HUES48 (cell line): ENCODE data around the gene SSTR3.

Experiments
- H3K27ac ChIP-seq: one replicate; pipeline ENCODE4 v1.7.0; 2013; ENCODE audit warnings: low read depth, low read length, inconsistent platforms
- H3K27me3 ChIP-seq: 2 replicates; pipeline ENCODE4 v1.6.1; 2013; ENCODE audit warnings: mild to moderate bottlenecking, low read length; ENCODE audit not compliant: control insufficient read depth, insufficient read depth
- H3K36me3 ChIP-seq: 2 replicates; pipeline ENCODE4 v1.6.1; 2013; ENCODE audit warnings: low read length; ENCODE audit not compliant: control insufficient read depth, insufficient read depth
- H3K4me1 ChIP-seq: 2 replicates; pipeline ENCODE4 v1.6.1; 2013; ENCODE audit warnings: mild to moderate bottlenecking, low read length; ENCODE audit not compliant: control insufficient read depth, insufficient read depth
- H3K4me3 ChIP-seq: 2 replicates; pipeline ENCODE4 v1.5.1; 2013; ENCODE audit warnings: mild to moderate bottlenecking, low read depth, low read length
- H3K9ac ChIP-seq: 2 replicates; pipeline ENCODE4 v1.6.1; 2013; ENCODE audit warnings: mild to moderate bottlenecking, low read depth, low read length, moderate library complexity
- H3K9me3 ChIP-seq: 2 replicates; pipeline ENCODE4 v1.6.1; 2013; ENCODE audit warnings: low read length; ENCODE audit not compliant: control insufficient read depth, insufficient read depth

The SSTR3 gene

DNA sequence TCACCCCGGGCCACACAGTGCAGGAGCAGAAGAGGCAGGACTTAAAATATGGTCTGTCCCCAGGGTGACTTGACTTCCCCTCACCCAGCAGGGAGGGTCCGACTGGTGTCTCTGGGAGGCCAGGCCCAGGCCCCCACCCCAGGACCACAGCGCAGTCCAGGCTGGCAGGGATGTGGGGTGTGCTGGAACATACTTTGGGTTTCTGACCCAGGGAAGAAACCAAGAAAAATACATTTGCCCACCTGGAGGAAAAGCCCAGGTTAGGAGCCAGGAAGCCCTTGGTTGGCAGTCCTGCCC, 29.4 kb downstream of the SSTR3 start:
- Histone ChIP-seq H3K9ac (no peak overlapping the region), H3K9me3 (no peaks in the 10 kb centered on the region), H3K27ac (no peak overlapping the region), H3K27me3 (no peaks in the 10 kb centered on the region), H3K4me3 (no peak overlapping the region), H3K4me1 (peaks cover 10% of the 10 kb centered on the region), H3K36me3 (no peaks in the 10 kb centered on the region)

DNA sequence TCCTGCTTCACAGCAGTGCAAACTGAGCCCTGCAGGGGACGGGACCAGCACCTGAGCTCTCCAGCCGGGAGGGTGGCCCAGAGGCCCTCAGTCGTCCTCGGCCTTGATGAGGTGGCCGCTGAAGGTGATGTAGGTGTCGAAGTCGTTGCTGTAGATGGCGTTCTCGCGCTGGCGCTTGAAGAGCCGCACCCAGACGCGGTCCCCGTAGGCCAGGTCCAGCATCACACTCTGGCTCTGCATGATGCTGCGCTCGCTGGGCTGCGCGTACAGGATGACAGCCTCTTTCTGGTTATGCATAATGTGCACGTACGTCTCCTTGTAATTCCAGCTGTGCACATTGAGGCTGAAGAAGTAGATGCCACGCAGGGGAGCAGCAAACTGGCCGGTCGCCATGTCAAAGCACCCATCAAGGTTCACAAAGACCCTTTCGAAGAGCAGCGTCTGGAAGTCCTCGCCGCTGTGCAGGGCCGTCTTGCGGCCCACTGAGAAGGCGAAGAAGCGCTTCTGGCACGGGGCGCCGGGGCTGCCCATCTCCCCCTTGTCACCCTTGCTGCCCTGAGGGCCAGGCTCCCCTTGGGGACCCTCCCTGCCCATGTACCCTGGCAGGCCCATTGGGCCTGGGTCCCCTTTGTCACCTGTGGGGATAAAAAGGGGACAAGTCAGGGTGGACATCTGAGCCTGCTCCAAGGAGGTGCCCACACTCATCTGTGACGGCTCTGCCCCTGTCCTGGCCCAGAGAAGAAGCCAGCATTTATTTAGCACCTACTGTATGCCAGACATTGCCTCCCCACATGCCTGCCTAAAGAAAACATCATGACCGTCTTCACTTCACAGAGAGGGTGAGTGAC, 30.0 kb downstream of the SSTR3 start:
- H3K27ac ChIP-seq: no peak overlapping the region
- H3K36me3 ChIP-seq: no peaks in the 10 kb centered on the region
- no peak overlapping the region for H3K9ac ChIP-seq
- peaks cover 4% of the 10 kb centered on the region; the same call in 1 of the 2 replicates for H3K4me1 ChIP-seq
- H3K27me3 ChIP-seq: no peaks in the 10 kb centered on the region
- H3K4me3 ChIP-seq: no peak overlapping the region
- no peaks in the 10 kb centered on the region for H3K9me3 ChIP-seq

DNA sequence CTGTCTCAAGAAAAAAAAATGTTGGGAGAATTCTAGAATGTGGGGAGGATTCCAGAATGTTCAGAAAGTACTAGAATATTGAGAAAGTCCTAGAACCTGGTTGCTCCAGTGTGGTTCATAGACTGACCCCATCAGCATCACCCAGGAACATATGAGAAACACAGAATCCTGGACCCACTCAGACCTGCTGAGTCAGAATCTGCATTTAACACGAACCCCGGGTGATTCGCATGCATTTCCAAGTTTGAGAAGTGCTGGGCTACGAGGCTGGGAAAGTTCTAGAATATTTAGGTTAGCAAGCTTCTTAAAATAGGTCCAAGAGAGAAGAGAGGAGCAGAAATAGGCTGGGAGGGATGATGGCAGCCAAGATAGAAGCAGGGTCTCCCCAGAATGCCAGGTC, 30.6 kb downstream of the SSTR3 start:
- Histone ChIP-seq H3K9me3 (no peaks in the 10 kb centered on the region), H3K27ac (no peak overlapping the region), H3K27me3 (no peaks in the 10 kb centered on the region), H3K4me1 (no peaks in the 10 kb centered on the region), H3K4me3 (no peak overlapping the region), H3K9ac (no peak overlapping the region), H3K36me3 (no peaks in the 10 kb centered on the region)

- no peak overlapping the region for H3K9ac ChIP-seq
- H3K4me3 ChIP-seq: no peak overlapping the region
- no peaks in the 10 kb centered on the region for H3K9me3 ChIP-seq
- H3K36me3 ChIP-seq: no peaks in the 10 kb centered on the region
- H3K27ac ChIP-seq: no peak overlapping the region
- H3K27me3 ChIP-seq: no peaks in the 10 kb centered on the region
- H3K4me1 ChIP-seq: no peaks in the 10 kb centered on the region
These were observed 31.6 kb downstream of the SSTR3 start for GRCh38 chr22:37180531-37181231.

DNA sequence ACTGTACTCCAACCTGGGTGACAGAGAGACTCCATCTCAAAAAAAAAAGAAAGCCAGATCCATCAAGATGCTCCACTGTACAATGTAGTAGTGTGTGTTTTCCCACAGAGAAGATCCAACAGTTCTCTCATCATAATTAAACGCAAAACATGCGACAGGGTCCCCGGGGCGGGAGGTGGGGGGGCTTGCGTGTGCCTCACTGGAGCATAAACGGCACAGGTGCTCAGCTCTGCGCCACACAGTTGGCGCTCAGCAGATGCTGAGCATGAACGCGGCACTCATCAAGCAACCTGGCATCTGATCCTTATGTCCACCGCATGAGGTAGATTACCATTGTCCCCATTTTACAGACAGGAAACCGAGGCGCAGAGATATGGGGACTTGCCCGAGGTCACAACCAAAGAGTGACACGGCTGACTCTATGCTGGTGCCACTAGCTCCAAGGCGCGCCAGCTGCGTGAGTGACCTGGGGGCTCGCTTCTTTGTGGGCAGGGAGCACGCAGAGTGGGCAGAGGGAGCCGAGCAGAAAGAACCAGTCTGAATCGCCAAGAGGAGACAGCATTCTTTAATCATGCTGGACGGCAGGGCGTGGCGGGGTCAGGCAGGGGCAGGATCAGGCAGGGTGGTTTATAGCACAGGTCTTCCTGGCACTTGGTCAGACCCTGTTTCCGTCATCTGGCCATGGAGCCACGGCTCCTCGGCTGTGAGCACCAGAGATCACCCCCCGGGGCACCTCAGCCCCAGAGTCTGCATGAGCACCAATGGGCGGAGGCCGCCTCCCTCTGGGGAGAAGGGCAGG, 32.5 kb downstream of the SSTR3 start:
- H3K27ac ChIP-seq: no peak overlapping the region

GRCh38 chr22:37179126-37179470, 33.2 kb downstream of the SSTR3 start:
- Histone ChIP-seq H3K27ac (no peak overlapping the region), H3K9me3 (no peaks in the 10 kb centered on the region), H3K4me1 (no peaks in the 10 kb centered on the region), H3K9ac (no peak overlapping the region), H3K36me3 (no peaks in the 10 kb centered on the region), H3K4me3 (no peak overlapping the region), H3K27me3 (no peaks in the 10 kb centered on the region)

More for the DNA sequence above, 32.5 kb downstream of the SSTR3 start:
- Histone ChIP-seq H3K4me3 (no peak overlapping the region), H3K27me3 (no peaks in the 10 kb centered on the region), H3K9ac (no peak overlapping the region), H3K4me1 (no peaks in the 10 kb centered on the region), H3K9me3 (no peaks in the 10 kb centered on the region), H3K36me3 (no peaks in the 10 kb centered on the region)

- H3K27me3 ChIP-seq: no peaks in the 10 kb centered on the region
- peak overlapping the region; percentile 32; the same call in 1 of the 2 replicates for H3K9ac ChIP-seq
These were observed 33.7 kb downstream of the SSTR3 start for GRCh38 chr22:37178350-37179125.

GRCh38 chr22:37177755-37178154, 34.5 kb downstream of the SSTR3 start:
- H3K4me1 ChIP-seq: no peaks in the 10 kb centered on the region; the same call in 1 of the 2 replicates
- no peaks in the 10 kb centered on the region for H3K27me3 ChIP-seq
- H3K4me3 ChIP-seq: no peak overlapping the region

More at GRCh38 chr22:37178350-37179125, 33.7 kb downstream of the SSTR3 start:
- H3K4me1 ChIP-seq: no peaks in the 10 kb centered on the region
- no peak overlapping the region for H3K4me3 ChIP-seq
- H3K9me3 ChIP-seq: no peaks in the 10 kb centered on the region
- peak overlapping the region; percentile 20 for H3K27ac ChIP-seq
- no peaks in the 10 kb centered on the region for H3K36me3 ChIP-seq

DNA sequence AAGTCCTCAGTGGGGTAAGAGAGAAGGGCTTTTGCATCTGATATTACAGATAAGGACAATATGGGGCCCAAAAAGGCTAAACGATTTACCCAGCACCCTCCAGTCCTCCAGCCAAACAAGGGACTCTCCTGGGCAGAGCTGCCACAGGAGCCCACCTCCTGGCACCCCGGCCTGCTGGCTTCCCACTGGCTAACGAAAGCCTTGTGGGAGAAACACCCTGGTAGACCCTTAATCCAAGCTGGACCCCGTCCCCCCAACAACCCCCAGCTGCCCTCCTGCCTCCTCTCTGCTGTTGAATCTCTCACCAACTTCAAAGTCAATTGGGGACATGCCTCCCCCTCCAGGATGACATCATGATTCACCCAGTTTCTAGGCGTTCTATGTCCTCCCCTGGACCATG, 35.1 kb downstream of the SSTR3 start:
- H3K4me3 ChIP-seq: no peak overlapping the region
- H3K9ac ChIP-seq: no peak overlapping the region
- no peaks in the 10 kb centered on the region for H3K27me3 ChIP-seq

More at GRCh38 chr22:37177755-37178154, 34.5 kb downstream of the SSTR3 start:
- no peak overlapping the region for H3K27ac ChIP-seq
- H3K9ac ChIP-seq: no peak overlapping the region
- no peaks in the 10 kb centered on the region for H3K9me3 ChIP-seq
- H3K36me3 ChIP-seq: no peaks in the 10 kb centered on the region

DNA sequence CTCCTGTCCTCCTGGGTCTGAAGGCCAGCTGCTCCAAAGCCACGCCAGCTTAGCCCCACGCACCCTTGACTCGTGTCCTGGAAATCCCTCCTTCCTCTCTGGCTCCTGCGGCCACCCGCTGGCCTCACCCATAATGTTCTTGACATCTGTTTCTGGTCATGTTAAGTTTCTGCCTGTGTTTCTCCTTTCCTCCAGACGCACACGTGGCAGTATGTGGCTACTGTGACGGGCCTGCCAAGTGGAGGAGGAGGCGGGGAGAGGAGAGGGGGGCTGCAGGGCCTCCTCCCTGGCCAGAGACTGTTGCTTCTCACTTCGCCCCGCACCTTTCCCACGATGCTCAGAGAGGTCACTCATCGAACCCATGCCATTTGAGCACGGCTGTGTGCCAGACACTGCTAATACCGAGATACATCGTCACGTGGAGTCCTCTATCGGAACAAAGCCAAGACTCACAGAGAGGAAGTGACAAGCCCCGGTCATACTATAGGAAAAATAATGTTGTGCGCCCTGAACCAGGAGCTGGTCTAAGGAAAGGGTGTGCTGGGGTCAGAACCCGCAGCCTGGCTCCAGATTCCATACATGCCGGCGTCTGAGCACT, 35.7 kb downstream of the SSTR3 start:
- no peak overlapping the region for H3K27ac ChIP-seq
- H3K9ac ChIP-seq: no peak overlapping the region
- no peak overlapping the region for H3K4me3 ChIP-seq
- no peaks in the 10 kb centered on the region for H3K36me3 ChIP-seq
- H3K27me3 ChIP-seq: no peaks in the 10 kb centered on the region; the same call in 1 of the 2 replicates
- H3K9me3 ChIP-seq: no peaks in the 10 kb centered on the region
- H3K4me1 ChIP-seq: no peaks in the 10 kb centered on the region; the same call in none of the 2 replicates

More for the DNA sequence above, 35.1 kb downstream of the SSTR3 start:
- Histone ChIP-seq H3K27ac (no peak overlapping the region), H3K9me3 (no peaks in the 10 kb centered on the region), H3K36me3 (no peaks in the 10 kb centered on the region), H3K4me1 (no peaks in the 10 kb centered on the region; the same call in none of the 2 replicates)
